GM21825 (cell line): ENCODE data around the gene TNFSF13B.
"Not testable (repeated sequence)": the region's sequence is repeated elsewhere in the genome, so short reads cannot be mapped to it uniquely, and the experiment has no call there.

Experiments
- ATAC-seq: cut with Tn5 transposase; IDR thresholded peaks from one replicate; pipeline ENCODE4 v1.9.1; 2021; ENCODE audit warnings: mild to moderate bottlenecking, moderate library complexity; ENCODE audit not compliant: unreplicated experiment

The TNFSF13B gene, protein sequence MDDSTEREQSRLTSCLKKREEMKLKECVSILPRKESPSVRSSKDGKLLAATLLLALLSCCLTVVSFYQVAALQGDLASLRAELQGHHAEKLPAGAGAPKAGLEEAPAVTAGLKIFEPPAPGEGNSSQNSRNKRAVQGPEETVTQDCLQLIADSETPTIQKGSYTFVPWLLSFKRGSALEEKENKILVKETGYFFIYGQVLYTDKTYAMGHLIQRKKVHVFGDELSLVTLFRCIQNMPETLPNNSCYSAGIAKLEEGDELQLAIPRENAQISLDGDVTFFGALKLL

DNA sequence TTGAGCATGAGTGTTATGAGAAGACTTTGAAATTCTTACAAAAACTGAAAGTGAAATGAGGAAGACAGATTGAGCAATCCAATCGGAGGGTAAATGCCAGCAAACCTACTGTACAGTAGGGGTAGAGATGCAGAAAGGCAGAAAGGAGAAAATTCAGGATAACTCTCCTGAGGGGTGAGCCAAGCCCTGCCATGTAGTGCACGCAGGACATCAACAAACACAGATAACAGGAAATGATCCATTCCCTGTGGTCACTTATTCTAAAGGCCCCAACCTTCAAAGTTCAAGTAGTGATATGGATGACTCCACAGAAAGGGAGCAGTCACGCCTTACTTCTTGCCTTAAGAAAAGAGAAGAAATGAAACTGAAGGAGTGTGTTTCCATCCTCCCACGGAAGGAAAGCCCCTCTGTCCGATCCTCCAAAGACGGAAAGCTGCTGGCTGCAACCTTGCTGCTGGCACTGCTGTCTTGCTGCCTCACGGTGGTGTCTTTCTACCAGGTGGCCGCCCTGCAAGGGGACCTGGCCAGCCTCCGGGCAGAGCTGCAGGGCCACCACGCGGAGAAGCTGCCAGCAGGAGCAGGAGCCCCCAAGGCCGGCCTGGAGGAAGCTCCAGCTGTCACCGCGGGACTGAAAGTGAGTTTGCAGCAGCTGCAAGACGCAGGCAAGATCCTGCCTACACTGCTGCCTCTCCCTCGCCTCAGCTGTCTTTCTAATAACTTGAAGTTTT, at the start of gene TNFSF13B:
TNFSF13B (plus strand) TSS at position 118 of the 728 bp plus-strand sequence; CDS start at position 296, 178 bp downstream.
- peak; percentile 72 for ATAC-seq

DNA sequence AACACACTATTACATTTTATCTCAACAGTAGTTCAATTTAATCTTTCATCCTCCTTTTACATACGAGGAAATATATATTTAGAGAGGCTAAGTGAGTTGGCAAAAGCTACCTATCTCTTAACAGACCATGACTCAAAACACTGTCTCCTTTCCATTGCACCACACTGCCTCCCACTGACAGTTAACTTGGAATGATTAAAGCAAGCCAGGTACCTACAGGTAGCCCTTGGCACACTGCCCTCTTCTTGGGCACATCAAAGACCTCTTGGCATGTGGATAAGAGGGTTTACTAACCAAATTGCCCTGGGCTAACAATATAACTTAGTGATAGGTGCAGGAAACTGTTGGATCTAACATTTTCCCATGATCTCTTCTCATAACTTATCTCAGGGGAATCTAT, 49.5 kb upstream of the TNFSF13B start:
- ATAC-seq, result no peak

DNA sequence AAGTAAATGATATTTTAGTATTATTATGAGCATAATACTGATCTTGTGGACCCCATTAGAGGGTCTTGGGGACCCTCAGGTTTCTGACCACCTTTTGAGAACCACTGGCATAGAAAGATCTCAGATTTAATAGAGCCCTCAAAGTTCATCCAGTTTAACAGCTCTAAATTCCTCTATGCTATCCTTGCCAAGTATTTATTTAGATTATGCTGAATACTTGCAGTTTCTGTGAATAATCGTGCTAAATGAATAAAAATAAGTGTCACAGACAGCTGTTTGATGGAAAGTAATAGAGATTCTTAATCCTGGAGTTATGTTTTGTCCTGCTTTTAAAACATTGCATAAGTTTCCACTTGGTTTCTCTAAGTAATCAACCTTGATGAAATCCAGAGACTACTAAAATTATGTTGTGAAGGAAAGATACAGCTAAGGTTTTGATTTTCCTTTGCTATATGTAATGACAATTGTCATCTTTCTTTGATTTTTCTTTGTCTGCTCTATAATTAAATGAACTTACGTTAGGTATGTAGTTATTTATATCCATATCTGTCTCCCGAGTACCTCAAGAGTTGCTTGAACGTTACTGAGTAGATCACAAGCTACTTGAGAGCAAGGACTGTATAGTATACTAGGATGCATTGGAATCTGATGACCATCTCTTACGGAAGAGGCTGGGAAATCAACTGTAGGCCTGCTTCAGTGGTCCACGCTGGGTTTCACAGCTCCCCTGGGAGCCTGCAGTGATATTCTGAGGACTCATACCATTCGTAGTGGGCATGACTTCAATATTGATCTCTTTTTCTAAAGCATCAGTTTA, 45.6 kb upstream of the TNFSF13B start:
- no peak for ATAC-seq

DNA sequence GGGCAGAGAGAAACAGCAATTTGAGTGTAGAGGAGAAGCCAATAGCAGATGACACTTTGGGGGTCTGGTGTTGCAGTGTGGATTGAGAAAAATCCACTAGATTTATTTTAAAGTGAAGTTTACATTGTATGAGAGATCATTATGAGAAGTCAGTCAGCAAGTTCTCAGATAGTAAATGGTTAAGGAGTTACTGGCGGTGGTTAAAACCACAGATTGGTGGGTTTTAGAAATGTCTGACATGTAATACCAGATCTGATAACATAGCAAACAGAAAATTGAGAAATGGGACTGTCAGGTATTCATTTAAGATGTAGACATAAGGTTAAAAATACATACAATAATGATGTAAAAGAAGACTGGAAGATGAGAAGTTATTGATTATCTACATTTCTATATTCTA, 44.1 kb upstream of the TNFSF13B start:
- no peak for ATAC-seq

DNA sequence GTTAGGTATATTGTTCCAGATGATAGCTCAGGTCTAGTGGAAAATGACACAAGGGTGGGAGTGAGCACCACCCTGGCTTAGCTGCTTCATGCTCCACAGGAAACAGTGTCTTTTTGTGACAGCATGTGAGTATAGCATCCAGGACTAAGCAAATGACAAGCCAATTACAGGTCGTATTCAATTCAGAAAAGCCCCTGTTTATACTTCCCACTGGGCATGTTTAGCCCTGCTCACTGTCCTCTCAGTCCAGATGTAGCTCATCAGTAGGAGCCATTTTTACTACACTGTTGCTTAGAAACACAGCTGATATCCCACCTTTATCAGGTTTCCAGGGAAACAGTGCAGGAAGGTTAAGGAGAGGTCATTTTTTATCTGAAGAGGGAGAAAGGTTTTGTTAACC, 43.3 kb upstream of the TNFSF13B start:
- no peak for ATAC-seq

DNA sequence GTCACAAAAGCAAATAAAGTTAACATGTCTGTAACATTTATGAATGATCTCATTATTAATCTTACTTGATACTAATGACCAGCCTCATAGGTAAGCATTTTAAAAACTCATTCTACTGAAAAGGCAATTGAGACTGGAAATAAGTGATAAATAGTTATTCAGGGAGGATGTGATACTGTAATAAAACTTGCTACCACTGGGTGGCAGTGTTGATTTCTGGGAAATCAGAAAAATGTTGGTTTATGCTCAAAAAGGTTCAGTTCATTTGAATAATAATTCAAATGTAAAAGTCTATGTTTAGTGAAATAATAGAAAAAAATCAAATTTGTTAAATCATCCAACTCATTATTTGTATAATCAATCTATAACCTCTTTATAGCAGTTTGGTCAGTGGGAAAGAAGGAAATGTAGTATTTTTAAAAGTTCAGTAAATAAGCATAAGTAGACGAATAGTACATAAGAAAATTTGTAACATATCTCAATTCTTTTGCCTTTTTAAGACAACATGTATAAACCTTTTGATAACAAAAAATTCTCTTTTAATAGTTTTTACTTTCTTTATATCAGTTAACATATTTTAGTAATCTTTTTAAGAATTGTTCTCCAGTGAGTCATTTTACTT, 41.8 kb upstream of the TNFSF13B start:
- ATAC-seq, result no peak

DNA sequence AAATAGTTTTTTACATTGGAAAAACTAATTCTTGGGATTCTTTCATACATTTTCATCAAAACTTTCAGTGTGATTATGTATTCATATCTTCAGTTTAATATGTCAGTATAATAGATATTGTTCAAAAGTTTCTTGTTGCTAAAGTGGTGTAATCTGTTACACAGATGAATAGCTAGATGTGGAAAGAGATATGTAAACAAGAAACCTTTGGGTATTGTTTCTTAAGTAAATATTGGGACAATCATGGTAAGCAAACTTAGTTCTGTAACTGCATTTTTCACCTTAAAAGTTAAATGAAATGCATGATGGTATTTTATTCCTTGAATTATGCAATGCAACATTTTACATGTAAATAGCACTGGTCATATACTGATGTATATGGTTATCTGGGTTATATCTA, 39.1 kb upstream of the TNFSF13B start:
- no peak for ATAC-seq

DNA sequence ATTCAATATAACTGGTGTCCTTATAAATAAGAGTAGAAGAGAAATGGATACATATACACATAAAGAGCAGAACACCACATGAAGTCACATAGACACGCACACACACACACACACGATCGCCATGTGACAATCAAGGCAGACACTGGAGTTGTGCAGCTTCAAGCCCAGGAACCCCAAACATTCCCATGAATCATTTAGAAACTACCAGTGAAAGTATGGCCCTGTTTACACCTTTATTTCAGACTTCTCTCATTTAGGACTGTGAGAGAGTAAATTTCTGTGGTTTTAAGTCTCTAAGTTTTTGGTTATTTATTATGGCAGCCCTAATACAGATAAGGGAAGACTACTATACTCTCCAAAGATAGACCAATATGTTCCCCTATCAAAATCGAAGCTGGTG, 20.4 kb upstream of the TNFSF13B start:
- peak; percentile 54 for ATAC-seq

DNA sequence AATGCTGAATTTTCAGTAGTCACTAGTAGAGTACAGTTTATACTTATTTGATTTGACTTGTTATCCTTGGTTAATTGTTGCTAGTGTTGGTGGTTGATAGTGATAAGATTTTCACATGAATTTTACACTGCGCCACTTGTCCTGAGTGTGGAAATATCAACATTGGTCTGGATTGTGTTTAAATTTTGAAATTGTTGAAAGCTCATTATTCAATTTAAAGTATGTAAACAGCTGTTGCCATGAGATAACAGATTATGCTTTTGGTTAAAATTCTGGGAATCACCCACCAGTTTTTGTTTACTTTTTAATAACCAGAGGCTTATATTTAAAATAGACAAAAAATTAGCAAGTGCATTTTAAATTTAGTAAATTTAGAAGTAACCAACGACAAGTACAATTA, 12.3 kb upstream of the TNFSF13B start:
- ATAC-seq, result no peak

DNA sequence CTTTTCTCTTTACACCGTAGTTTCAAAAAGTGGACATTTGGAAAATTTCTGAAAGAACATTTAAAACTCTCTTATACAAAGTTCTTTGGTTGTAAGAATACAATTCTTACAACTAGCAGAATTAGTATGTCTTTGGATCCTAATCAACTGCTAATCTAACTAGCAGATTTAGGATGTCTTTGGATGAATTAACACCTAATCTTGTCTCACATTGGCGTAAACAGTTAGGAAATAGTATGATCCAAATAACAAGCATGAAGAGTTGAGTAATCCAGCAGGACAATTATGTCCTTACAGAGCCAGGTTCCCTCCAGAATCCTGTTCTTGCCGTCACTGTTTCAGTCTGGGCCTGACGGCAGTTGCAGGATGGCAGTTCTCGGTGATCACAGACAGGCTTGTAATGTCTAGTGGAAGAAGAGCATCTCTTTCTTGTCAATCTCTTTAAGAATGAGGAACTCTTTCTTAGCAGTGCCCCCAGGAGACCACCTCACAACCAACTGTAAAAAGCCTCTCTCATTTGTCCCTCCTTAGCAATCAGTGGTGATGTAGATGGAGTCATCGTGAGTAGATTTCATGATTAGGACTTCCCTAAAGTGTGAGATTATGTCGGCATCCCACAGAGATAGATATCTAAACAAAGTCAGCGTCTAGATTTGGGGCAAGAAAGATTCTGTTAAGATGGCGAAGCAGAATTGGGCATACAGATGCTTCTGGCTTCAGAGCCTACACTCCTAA, 5.7 kb upstream of the TNFSF13B start:
- no peak for ATAC-seq

DNA sequence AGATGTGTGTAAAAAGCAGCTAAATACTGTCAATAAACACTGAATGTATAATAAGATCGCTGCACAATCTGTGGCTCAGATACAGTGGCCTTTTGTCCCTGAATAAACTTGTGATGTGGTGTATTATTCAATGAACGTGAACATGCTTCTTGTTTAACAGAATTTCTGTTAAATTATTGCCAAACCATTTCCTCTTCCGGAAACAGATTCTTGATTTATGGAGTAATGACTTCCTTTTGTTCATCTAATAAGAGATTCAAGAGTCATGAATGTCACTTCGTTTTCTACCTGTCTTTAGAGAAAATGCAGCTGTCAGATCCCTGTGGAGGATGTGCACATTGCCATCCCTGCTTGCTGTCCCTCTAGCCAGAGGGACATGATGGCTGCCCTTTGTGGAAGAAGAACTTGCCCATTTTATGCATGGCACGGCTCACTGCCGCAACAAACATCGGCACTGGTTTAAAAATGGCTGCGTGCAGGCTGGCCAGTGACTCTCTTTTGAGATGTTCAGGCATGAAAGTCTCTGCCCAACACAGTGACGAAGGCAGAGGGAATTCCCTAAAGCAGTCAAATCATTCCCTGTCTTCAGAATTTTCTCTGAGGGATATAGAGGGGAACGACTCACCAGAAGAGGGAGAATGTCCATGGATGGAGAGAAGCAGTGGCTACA, 3.1 kb upstream of the TNFSF13B start:
- no peak for ATAC-seq

DNA sequence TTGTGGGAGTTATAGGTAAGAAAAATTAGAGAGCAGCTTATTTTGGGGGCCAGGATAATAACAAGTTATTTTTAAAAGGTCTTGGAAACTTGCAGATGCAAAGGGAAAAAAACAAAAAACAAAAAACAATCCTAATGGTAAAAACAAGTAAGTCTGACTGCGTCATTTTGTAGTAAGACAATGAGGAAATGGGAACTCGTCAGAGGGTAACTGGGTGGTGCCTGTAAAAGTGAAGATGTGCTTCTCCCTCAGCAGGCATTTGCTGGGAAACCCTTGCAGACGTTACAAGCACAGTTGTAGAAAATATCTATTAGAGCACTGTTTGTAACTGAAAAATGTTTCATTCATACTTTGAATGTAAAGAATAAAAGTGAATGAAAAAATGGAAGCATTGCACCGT, 2.2 kb upstream of the TNFSF13B start:
- no peak for ATAC-seq

DNA sequence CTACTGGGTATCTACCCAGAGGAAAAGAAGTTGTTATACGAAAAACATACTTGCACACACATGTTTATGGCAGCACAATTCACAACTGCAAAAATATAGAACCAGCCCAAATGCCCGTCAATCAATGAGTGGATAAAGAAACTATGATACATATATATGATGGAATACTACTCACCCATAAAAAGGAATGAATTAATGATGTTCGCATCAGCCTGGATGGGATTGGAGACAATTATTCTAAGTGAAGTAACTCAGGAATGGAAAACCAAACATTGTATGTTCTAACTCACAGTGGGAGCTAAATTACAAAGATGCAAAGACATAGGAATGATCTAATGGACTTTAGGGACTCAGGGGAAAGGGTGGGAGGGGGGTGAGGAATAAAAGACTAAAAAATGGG, 1.7 kb upstream of the TNFSF13B start:
- not testable (repeated sequence) for ATAC-seq

DNA sequence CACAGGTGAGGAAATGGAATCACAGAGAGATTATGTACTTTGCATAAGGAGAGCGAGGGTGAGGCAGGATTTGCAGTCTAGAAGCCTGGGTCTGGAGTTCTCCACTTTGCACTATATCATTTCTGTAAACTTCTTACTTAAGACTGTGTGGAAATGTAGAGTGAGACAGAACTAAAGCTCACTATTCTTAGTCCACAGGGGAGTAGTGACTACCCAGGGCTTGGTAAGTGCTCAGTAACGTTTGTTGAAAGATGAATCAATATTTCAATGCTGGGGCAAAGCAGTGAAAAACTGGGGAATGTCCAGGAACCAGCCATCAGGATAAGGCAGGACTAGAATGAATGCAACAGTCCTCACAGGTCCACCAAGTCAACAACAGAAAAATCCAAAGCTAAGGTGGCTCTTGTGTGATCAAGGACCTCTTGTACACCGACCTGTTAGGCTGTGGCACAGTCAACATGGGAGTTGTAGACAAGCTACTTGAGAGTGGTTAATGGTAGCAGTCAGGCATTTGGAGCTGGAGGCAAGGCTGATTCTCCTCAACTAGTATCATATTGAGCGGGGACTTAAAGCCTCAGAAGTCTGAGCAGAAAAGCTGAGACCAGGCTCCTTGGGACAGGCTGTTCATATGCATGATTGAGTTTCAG, 929 bp upstream of the TNFSF13B start:
- peak; percentile 22 for ATAC-seq

DNA sequence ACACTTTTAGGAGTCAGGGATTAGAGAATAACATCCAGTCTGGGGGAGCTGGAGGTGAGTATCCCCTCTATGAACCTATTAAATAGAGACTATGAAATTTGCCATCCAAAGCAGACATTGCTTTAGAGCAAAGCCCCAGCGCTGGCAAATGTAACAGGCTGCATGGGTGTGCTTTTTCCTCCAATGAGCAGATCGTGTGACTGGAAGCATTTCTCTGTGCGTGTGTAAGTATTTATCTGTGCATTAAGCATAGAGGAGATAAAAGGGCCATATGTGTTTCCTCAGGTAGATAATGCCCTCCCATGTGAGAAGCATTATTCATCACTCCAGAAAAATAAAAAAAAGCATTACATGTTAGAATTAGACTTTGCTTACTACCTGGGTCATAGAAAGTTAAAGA, 924 bp downstream of the TNFSF13B start:
- peak; percentile 3 for ATAC-seq

DNA sequence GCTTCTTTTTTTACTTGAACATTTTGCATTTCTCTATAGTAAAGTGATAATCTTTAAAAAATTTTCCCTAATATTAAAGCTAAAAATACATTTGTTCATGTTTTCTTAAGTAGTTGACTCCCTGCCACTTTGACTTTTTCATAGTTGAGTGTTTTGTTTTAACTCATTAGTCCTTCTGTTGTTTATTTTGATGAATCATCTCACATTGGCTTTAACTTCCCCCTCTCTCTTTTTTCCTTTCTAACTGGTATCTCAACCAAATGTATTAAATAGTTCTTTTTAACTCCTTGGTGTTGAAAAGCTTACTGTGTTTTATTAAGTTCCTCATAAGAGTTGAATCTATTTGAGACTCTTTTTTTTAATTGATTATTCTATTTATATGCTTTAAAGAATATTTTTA, 2.8 kb downstream of the TNFSF13B start:
- no peak for ATAC-seq

DNA sequence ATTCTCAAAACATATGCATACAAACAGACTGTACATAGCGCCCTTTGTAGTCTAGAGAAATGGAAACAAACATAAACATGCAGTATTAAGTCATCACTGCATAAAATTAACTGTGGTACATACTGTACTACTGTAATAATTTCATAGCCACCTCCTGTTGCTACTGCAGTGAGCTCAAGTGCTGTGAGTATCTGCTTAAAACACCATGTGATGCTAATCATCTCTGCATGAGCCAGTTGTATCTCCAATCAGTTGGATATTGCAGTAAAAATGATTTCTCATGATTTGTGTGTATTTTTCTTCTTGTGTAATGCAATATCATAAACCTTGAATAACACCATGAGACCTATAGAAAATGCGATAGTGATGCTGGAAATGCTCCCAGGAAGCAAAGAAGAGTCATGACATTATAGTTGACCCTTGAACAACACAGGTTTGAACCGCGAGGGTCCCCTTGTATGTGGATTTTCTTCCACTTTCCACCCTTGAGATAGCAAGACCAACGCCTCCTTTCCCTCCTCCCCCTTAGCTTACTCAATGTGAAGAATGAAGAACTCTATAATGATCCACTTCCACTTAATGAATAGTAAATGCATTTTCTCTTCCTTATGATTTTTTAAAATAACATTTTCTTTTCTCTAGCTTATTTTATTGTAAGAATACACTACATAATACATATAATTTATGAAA, 4.1 kb downstream of the TNFSF13B start:
- no peak for ATAC-seq

DNA sequence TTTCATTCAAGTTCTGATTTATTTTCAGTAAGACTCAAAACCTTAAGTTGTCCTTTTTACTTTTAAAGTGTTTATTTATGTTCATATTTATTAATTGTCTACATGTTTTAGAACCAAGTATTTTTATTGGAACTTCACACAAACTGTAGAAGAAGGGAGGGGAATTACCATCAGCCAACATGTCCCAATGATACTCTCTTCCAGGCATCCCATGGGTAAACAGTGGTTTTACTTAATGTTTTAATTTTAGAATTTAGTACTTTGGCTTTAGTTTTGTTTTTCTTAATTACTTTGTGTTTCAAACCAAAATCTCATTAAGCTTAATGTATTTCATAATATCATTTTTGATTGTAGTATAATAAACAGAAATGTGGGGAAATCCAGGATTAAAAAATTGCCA, 5.2 kb downstream of the TNFSF13B start:
- no peak for ATAC-seq

DNA sequence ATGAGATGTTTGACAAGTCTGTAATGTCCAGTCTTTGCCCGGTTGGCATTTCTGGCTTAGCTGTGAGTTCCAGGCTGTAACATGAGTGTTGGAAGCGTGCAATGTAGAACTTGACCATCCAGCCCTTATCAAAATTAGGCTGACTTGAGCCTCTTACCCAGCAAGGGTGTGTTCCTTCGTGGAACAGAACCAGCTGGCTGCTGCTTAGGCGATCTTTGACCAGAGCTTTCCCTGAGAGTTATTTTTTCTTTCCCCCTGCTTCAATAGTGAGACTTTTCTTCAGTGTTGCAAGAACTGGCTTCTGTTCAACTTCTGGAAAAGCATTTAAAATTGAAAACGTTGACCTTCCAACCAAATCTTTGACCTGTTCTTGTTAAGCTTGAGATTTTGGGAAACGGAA, 6.5 kb downstream of the TNFSF13B start:
- no peak for ATAC-seq
